Measurements from ENCODE around the gene OR2C1. TPM values are rescaled to one million over a fixed set of nuclear protein-coding genes. Genes with fewer than 3 reads are reported as not detected.

OR2C1 gene
- total RNA-seq (2021) = not detected in 2 replicates
- long read RNA-seq = 0 reads

GRCh38 chr16:3355589-3355988 is at the start of gene OR2C1:
Gene OR2C1, plus strand, starts transcription at chr16:3355889. Its CDS starts 52 bp downstream, at chr16:3355941.
- no peak within 1 kb of the TSS for H3K4me2 ChIP-seq (ENCODE audit: insufficient read depth, insufficient read length, low read length)
- no peak within 1 kb of the TSS for H3T11ph ChIP-seq (ENCODE audit: low read length)
- H3K27me3 ChIP-seq (ENCODE audit: insufficient read depth, low read length) = no peaks in the 10 kb centered on the region
- H3K27me3 Mint-ChIP-seq (ENCODE audit: low read depth) = peaks cover 39% of the 10 kb centered on the region
- H3K23ac ChIP-seq (ENCODE audit: insufficient read length, low read depth, low read length) = no peak within 1 kb of the TSS
- H3K27ac ChIP-seq (ENCODE audit: insufficient read length, low read depth, low read length) = no peak within 1 kb of the TSS
- no peak within 1 kb of the TSS for H2BK5ac ChIP-seq (ENCODE audit: insufficient read length, low read length)
- H3K18ac ChIP-seq (ENCODE audit: insufficient read length, low read depth, low read length) = no peak within 1 kb of the TSS
- H3K9me3 Mint-ChIP-seq = peaks cover 69 to 75% of the 10 kb centered on the region in 2 experiments
- peaks cover 0 to 2% (median 0%) of the 10 kb centered on the region in 3 experiments; a peak in 1 of 7 replicates for H3K36me3 Mint-ChIP-seq (ENCODE audit: insufficient read depth in 1 of 3, low read depth in 3 of 3)
- H3K79me1 ChIP-seq (ENCODE audit: insufficient read depth, low read depth, low read length, poor library complexity, severe bottlenecking) = no peaks in the 10 kb centered on the region
- peaks cover 6% of the 10 kb centered on the region for H3K9me3 ChIP-seq (ENCODE audit: control insufficient read depth, low read depth, low read length)
- DNase-seq = no peak
- no peak within 1 kb of the TSS for H4K91ac ChIP-seq (ENCODE audit: insufficient read length, low read depth, low read length)
- H3K9ac ChIP-seq (ENCODE audit: extremely low read depth, insufficient read length, low read length) = no peak within 1 kb of the TSS
- H3K4me3 Mint-ChIP-seq = no peak within 1 kb of the TSS
- no peak within 1 kb of the TSS for H2BK120ac ChIP-seq (ENCODE audit: low read depth, low read length, poor library complexity, severe bottlenecking)
- H2BK15ac ChIP-seq (ENCODE audit: low read depth, low read length) = no peak within 1 kb of the TSS
- no peaks in the 10 kb centered on the region for H3K23me2 ChIP-seq (ENCODE audit: insufficient read length, low read depth, low read length, poor library complexity, severe bottlenecking)
- no peak within 1 kb of the TSS for H2BK20ac ChIP-seq (ENCODE audit: low read depth, low read length, poor library complexity, severe bottlenecking)
- H3K27ac Mint-ChIP-seq = no peak within 1 kb of the TSS
- no peak within 1 kb of the TSS for H2BK12ac ChIP-seq (ENCODE audit: insufficient read length, low read depth, low read length)
- H3K79me2 ChIP-seq (ENCODE audit: insufficient read depth, low read length) = no peaks in the 10 kb centered on the region
- no peaks in the 10 kb centered on the region for H4K20me1 ChIP-seq (ENCODE audit: control insufficient read depth, insufficient read depth, insufficient read length)
- WGBS (ENCODE audit: extremely low coverage, insufficient read length, low lambda C conversion rate) = no CpG with 5 or more reads among the region's 3 CpGs
- no peak within 1 kb of the TSS for H2AK5ac ChIP-seq (ENCODE audit: insufficient read length, low read length)
- H3K4me1 ChIP-seq (ENCODE audit: insufficient read depth, low read length) = no peaks in the 10 kb centered on the region
- no peak within 1 kb of the TSS for H4K8ac ChIP-seq (replicated peaks; ENCODE audit: insufficient read length, low read depth, low read length)
- H3K4me1 Mint-ChIP-seq = no peaks in the 10 kb centered on the region
- H3K56ac ChIP-seq (ENCODE audit: insufficient read length, low read depth, low read length) = no peak within 1 kb of the TSS
- no peak within 1 kb of the TSS for H3K14ac ChIP-seq (ENCODE audit: insufficient read depth, low read length)
- H2AFZ ChIP-seq (ENCODE audit: low read length) = no peak within 1 kb of the TSS
- TF ChIP-seq CTCF (conservative IDR thresholded peaks at IDR 0.05) = no peak
- no peak within 1 kb of the TSS for H3K4ac ChIP-seq (ENCODE audit: low read depth, low read length)
- H4K5ac ChIP-seq (ENCODE audit: insufficient read length, low read depth, low read length) = no peak within 1 kb of the TSS

Data from H9 (cell line).